A673 (cell line): ENCODE data around the gene NRGN. TPM values are rescaled to one million over a fixed set of nuclear protein-coding genes. Genes with fewer than 3 reads are reported as not detected.

Source experiments
- BruUV-seq: library from RNA; stranded (reverse); fragments of 400-500 nt; replicated peaks from 2 replicates; lab custom pipeline; 2021; lab: Mats Ljungman, UMichigan
- CTCF ChIA-PET: fragments of 300-600 bp; sonication (Branson Sonifier 250); formaldehyde crosslinking; loops from one replicate; lab custom pipeline; 2022; ENCODE audit warnings: antibody characterized with exemption; lab: Charles Lee
- POLR2A ChIA-PET: fragments of 300-600 bp; sonication (Branson Sonifier 250); formaldehyde crosslinking; loops from one replicate; lab custom pipeline; 2022; ENCODE audit warnings: antibody characterized with exemption; ENCODE audit not compliant: low non-redundant PET; lab: Charles Lee
- DNase-seq: peaks from one replicate; pipeline ENCODE4 v3.0.0-alpha.2; 2015; ENCODE audit warnings: low spot score
- H3K27ac ChIP-seq: fragments of 200-600 bp; sonication (generic); 2 replicates; pipeline ENCODE4 v1.5.1; 2016; ENCODE audit warnings: mixed run types, low read depth, mild to moderate bottlenecking, mixed read lengths, antibody characterized with exemption, low read length; ENCODE audit not compliant: poor library complexity, severe bottlenecking
- H3K27me3 ChIP-seq: fragments of 200-600 bp; sonication (generic); replicated peaks from 2 replicates; pipeline ENCODE4 v1.6.1; 2017; ENCODE audit warnings: mixed run types, low read depth, mild to moderate bottlenecking, mixed read lengths, antibody characterized with exemption, low read length; ENCODE audit not compliant: insufficient read depth, poor library complexity
- H3K36me3 ChIP-seq: fragments of 200-600 bp; sonication (generic); 2 replicates; pipeline ENCODE4 v1.6.1; 2016; ENCODE audit warnings: mixed run types, mild to moderate bottlenecking, mixed read lengths, antibody characterized with exemption, low read length; ENCODE audit not compliant: insufficient read depth, poor library complexity, severe bottlenecking
- H3K4me1 ChIP-seq: fragments of 200-600 bp; sonication (generic); 2 replicates; pipeline ENCODE4 v1.6.1; 2017; ENCODE audit warnings: mixed run types, mild to moderate bottlenecking, mixed read lengths, antibody characterized with exemption, low read length; ENCODE audit not compliant: insufficient read depth, poor library complexity, severe bottlenecking
- H3K4me3 ChIP-seq: fragments of 200-600 bp; sonication (generic); 2 replicates; pipeline ENCODE4 v1.5.1; 2016; ENCODE audit warnings: low read depth, mixed run types, mild to moderate bottlenecking, mixed read lengths, low read length; ENCODE audit not compliant: poor library complexity, severe bottlenecking
- H3K9me3 ChIP-seq: fragments of 200-600 bp; sonication (generic); 2 replicates; pipeline ENCODE4 v1.6.1; 2016; ENCODE audit warnings: mixed run types, low read depth, mild to moderate bottlenecking, mixed read lengths, antibody characterized with exemption, low read length; ENCODE audit not compliant: poor library complexity, severe bottlenecking
- CTCF ChIP-seq: fragments of 300-800, 200-600 bp; sonication (generic); conservative IDR thresholded peaks from 2 replicates; pipeline ENCODE4 v1.5.1; 2017; ENCODE audit warnings: low read depth, mild to moderate bottlenecking, antibody characterized with exemption, low read length, moderate library complexity, mixed read lengths
- EZH2 ChIP-seq: fragments of 200-600 bp; sonication (generic); IDR thresholded peaks from 2 replicates; pipeline ENCODE4 v1.6.1; 2017; ENCODE audit warnings: borderline replicate concordance, low read depth, mild to moderate bottlenecking, mixed read lengths, antibody characterized with exemption, low read length; ENCODE audit not compliant: poor library complexity, severe bottlenecking
- intact Hi-C: fragments of 100-400 bp; cut with micrococcal nuclease; formaldehyde crosslinking; loops from one replicate; pipeline ENCODE4 v1.10.0; 2022; ENCODE audit not compliant: unreplicated experiment
- total RNA-seq: library from RNA; stranded (reverse); gene quantifications from 2 replicates; pipeline ENCODE4 v1.2.3, GENCODE V29; 2021

Gene NRGN
- total RNA-seq, 1 experiment from 2014 or later: 38.1 TPM

- H3K9me3 ChIP-seq: no peaks in the 10 kb centered on the region
- H3K27ac ChIP-seq: no peak overlapping the region
- H3K36me3 ChIP-seq: no peaks in the 10 kb centered on the region
- intact Hi-C loops: no loop called here
- ChIA-PET CTCF (no interaction called here), POLR2A (no interaction called here)
- peaks cover 8% of the 10 kb centered on the region for H3K4me1 ChIP-seq
- no peak overlapping the region for H3K4me3 ChIP-seq
- H3K27me3 ChIP-seq: no peaks in the 10 kb centered on the region
- no peak for DNase-seq
- no TSS peak for BruUV-seq
- TF ChIP-seq CTCF (no peak), EZH2 (no peak)
Measured at GRCh38 chr11:124757320-124757719, 17.6 kb downstream of the NRGN start.

- DNase-seq: peak; percentile 88
- POLR2A ChIA-PET: no interaction called here
- H3K36me3 ChIP-seq: no peaks in the 10 kb centered on the region
- CTCF ChIA-PET: interaction anchor here (0.7 to 1.6 kb wide), 6 partner anchors 12 to 114 kb away, joined by 3 to 19 read pairs (median 4); partner anchors contain the start of genes SIAE and SPA17
- no peaks in the 10 kb centered on the region for H3K27me3 ChIP-seq
- BruUV-seq: no TSS peak
- intact Hi-C loops: no loop called here
- H3K27ac ChIP-seq: no peak overlapping the region
- H3K9me3 ChIP-seq: no peaks in the 10 kb centered on the region
- TF ChIP-seq EZH2: no peak
- peak; percentile 94 for TF ChIP-seq CTCF
- H3K4me1 ChIP-seq: peaks cover 10% of the 10 kb centered on the region
- H3K4me3 ChIP-seq: peak overlapping the region; percentile 37
Measured at GRCh38 chr11:124758355-124759265, 18.9 kb downstream of the NRGN start.

- H3K9me3 ChIP-seq: no peaks in the 10 kb centered on the region
- BruUV-seq: no TSS peak
- H3K27me3 ChIP-seq: no peaks in the 10 kb centered on the region
- no peak overlapping the region for H3K4me3 ChIP-seq
- ChIA-PET POLR2A (no interaction called here), CTCF (interaction anchor here (1.5 to 1.6 kb wide), 2 partner anchors 13 to 90 kb away, joined by 4 to 9 read pairs; no protein-coding TSS in a partner anchor)
- no peaks in the 10 kb centered on the region for H3K36me3 ChIP-seq
- H3K4me1 ChIP-seq: peaks cover 10% of the 10 kb centered on the region
- no peak for DNase-seq
- TF ChIP-seq CTCF: no peak
- no peak for TF ChIP-seq EZH2
- no peak overlapping the region for H3K27ac ChIP-seq
- intact Hi-C loops: loop anchor here (10.0 kb wide), 1 partner anchor 345 kb away; no protein-coding TSS in a partner anchor
Measured at GRCh38 chr11:124759266-124760204, 19.8 kb downstream of the NRGN start.
